H9 (cell line): ENCODE results near the gene DOC2B. TPM values are rescaled to one million over a fixed set of nuclear protein-coding genes. Genes with fewer than 3 reads are reported as not detected.

Experiments used
- DNase-seq: peaks from one replicate; pipeline ENCODE4 v3.0.0-alpha.2; 2017
- H2AFZ ChIP-seq: one replicate; pipeline ENCODE4 v1.6.1; 2013; ENCODE audit warnings: mild to moderate bottlenecking, low read length, control low read depth, moderate library complexity
- H2AK5ac ChIP-seq: 2 replicates; pipeline ENCODE4 v1.6.1; 2013; ENCODE audit warnings: low read length, control low read depth, mixed read lengths; ENCODE audit not compliant: insufficient read length
- H2BK120ac ChIP-seq: one replicate; pipeline ENCODE4 v1.6.1; 2013; ENCODE audit warnings: low read depth, mild to moderate bottlenecking, low read length, control low read depth, inconsistent platforms; ENCODE audit not compliant: poor library complexity, severe bottlenecking
- H2BK12ac ChIP-seq: 2 replicates; pipeline ENCODE4 v1.6.1; 2013; ENCODE audit warnings: low read length, control low read depth, mixed read lengths, low read depth; ENCODE audit not compliant: insufficient read length
- H2BK15ac ChIP-seq: 2 replicates; pipeline ENCODE4 v1.6.1; 2013; ENCODE audit warnings: low read depth, low read length, control low read depth
- H2BK20ac ChIP-seq: one replicate; pipeline ENCODE4 v1.6.1; 2013; ENCODE audit warnings: low read depth, mild to moderate bottlenecking, low read length, control low read depth, inconsistent platforms; ENCODE audit not compliant: poor library complexity, severe bottlenecking
- H2BK5ac ChIP-seq: 2 replicates; pipeline ENCODE4 v1.6.1; 2013; ENCODE audit warnings: low read length, control low read depth, mixed read lengths; ENCODE audit not compliant: insufficient read length
- H3K14ac ChIP-seq: 2 replicates; pipeline ENCODE4 v1.6.1; 2013; ENCODE audit warnings: low read length, control low read depth; ENCODE audit not compliant: insufficient read depth
- H3K18ac ChIP-seq: 2 replicates; pipeline ENCODE4 v1.6.1; 2013; ENCODE audit warnings: low read depth, mild to moderate bottlenecking, mixed read lengths, low read length, control low read depth; ENCODE audit not compliant: insufficient read length
- H3K23ac ChIP-seq: 2 replicates; pipeline ENCODE4 v1.6.1; 2013; ENCODE audit warnings: low read length, control low read depth, mixed read lengths, low read depth; ENCODE audit not compliant: insufficient read length
- H3K23me2 ChIP-seq: 2 replicates; pipeline ENCODE4 v1.6.1; 2013; ENCODE audit warnings: low read depth, mild to moderate bottlenecking, mixed read lengths, low read length, control low read depth; ENCODE audit not compliant: insufficient read length, poor library complexity, severe bottlenecking
- H3K27ac ChIP-seq: 2 replicates; pipeline ENCODE4 v1.5.1; 2013; ENCODE audit warnings: low read length, control low read depth, mixed read lengths, low read depth; ENCODE audit not compliant: insufficient read length
- H3K27me3 ChIP-seq: 2 replicates; pipeline ENCODE4 v1.6.1; 2013; ENCODE audit warnings: low read length, control low read depth, inconsistent platforms; ENCODE audit not compliant: insufficient read depth
- H3K4ac ChIP-seq: 2 replicates; pipeline ENCODE4 v1.6.1; 2013; ENCODE audit warnings: low read depth, mild to moderate bottlenecking, control low read depth, inconsistent platforms, low read length, moderate library complexity
- H3K4me1 ChIP-seq: 2 replicates; pipeline ENCODE4 v1.6.1; 2013; ENCODE audit warnings: low read length, control low read depth, inconsistent platforms; ENCODE audit not compliant: insufficient read depth
- H3K4me2 ChIP-seq: 2 replicates; pipeline ENCODE4 v1.6.1; 2013; ENCODE audit warnings: low read length, control low read depth, mixed read lengths; ENCODE audit not compliant: insufficient read length, insufficient read depth
- H3K56ac ChIP-seq: 2 replicates; pipeline ENCODE4 v1.6.1; 2013; ENCODE audit warnings: low read depth, mild to moderate bottlenecking, mixed read lengths, low read length, control low read depth; ENCODE audit not compliant: insufficient read length
- H3K79me1 ChIP-seq: 2 replicates; pipeline ENCODE4 v1.6.1; 2013; ENCODE audit warnings: low read depth, mild to moderate bottlenecking, moderate library complexity, low read length, control low read depth, inconsistent platforms; ENCODE audit not compliant: insufficient read depth, poor library complexity, severe bottlenecking
- H3K79me2 ChIP-seq: 2 replicates; pipeline ENCODE4 v1.6.1; 2013; ENCODE audit warnings: low read length, control low read depth, inconsistent platforms; ENCODE audit not compliant: insufficient read depth
- H3K9ac ChIP-seq: 2 replicates; pipeline ENCODE4 v1.6.1; 2013; ENCODE audit warnings: low read length, control low read depth, mixed read lengths; ENCODE audit not compliant: insufficient read length; ENCODE audit errors: extremely low read depth
- H3K9me3 ChIP-seq: one replicate; pipeline ENCODE4 v1.6.1; 2013; ENCODE audit warnings: low read depth, low read length, inconsistent platforms; ENCODE audit not compliant: control insufficient read depth
- H3T11ph ChIP-seq: one replicate; pipeline ENCODE4 v1.6.1; 2013; ENCODE audit warnings: mild to moderate bottlenecking, low read length, control low read depth, inconsistent platforms
- H4K20me1 ChIP-seq: one replicate; pipeline ENCODE4 v1.6.1; 2013; ENCODE audit not compliant: control insufficient read depth, insufficient read length, insufficient read depth
- H4K5ac ChIP-seq: 2 replicates; pipeline ENCODE4 v1.6.1; 2013; ENCODE audit warnings: low read depth, mild to moderate bottlenecking, mixed read lengths, low read length, control low read depth; ENCODE audit not compliant: insufficient read length
- H4K8ac ChIP-seq: replicated peaks from 2 replicates; pipeline ENCODE4 v1.6.1; 2013; ENCODE audit warnings: low read length, control low read depth, mixed read lengths, low read depth; ENCODE audit not compliant: insufficient read length
- H4K91ac ChIP-seq: 2 replicates; pipeline ENCODE4 v1.6.1; 2013; ENCODE audit warnings: low read depth, mild to moderate bottlenecking, moderate library complexity, mixed read lengths, low read length, control low read depth; ENCODE audit not compliant: insufficient read length
- H3K27ac Mint-ChIP-seq, 3 experiments: 2 replicates in 2 of 3; 3 replicates in 1 of 3; pipeline ENCODE4 v1.8.0; 2020 to 2021; ENCODE audit warnings: mixed read lengths in 3 of 3, mild to moderate bottlenecking in 1 of 3, moderate library complexity in 1 of 3
- H3K27me3 Mint-ChIP-seq: 2 replicates; pipeline ENCODE4 v1.8.0; 2021; ENCODE audit warnings: low read depth, mild to moderate bottlenecking, moderate library complexity, mixed read lengths
- H3K36me3 Mint-ChIP-seq, 3 experiments: 2 replicates in 2 of 3; 3 replicates in 1 of 3; pipeline ENCODE4 v1.8.0; 2020 to 2021; ENCODE audit warnings: low read depth in 3 of 3, mixed read lengths in 3 of 3; ENCODE audit not compliant: insufficient read depth in 1 of 3
- H3K4me1 Mint-ChIP-seq, 2 experiments: 2 replicates each; pipeline ENCODE4 v1.8.0; 2020; ENCODE audit warnings: mixed read lengths in 2 of 2
- H3K4me3 Mint-ChIP-seq, 2 experiments: 2 replicates in 1 of 2; 3 replicates in 1 of 2; pipeline ENCODE4 v1.8.0; 2020 to 2021; ENCODE audit warnings: mild to moderate bottlenecking in 2 of 2, mixed read lengths in 2 of 2, moderate library complexity in 1 of 2
- H3K9me3 Mint-ChIP-seq, 2 experiments: 2 replicates in 1 of 2; 3 replicates in 1 of 2; pipeline ENCODE4 v1.8.0; 2020; ENCODE audit warnings: mild to moderate bottlenecking in 2 of 2, mixed read lengths in 2 of 2, moderate library complexity in 1 of 2
- CTCF ChIP-seq: fragments of 200-600 bp; sonication (generic); conservative IDR thresholded peaks from 3 replicates; pipeline ENCODE4 v1.8.0; 2021; ENCODE audit warnings: antibody characterized with exemption, mild to moderate bottlenecking
- WGBS: extraction: QIAGEN DNeasy Blood & Tissue Kit; methylation state at CpG from one replicate; pipeline ENCODE4 v1.1.7; 2013; ENCODE audit warnings: missing lambda C conversion rate, low lambda C conversion rate, mixed read lengths; ENCODE audit not compliant: insufficient read length; ENCODE audit errors: extremely low coverage; 5-methylcytosine and 5-hydroxymethylcytosine counted together
- total RNA-seq: library from RNA; stranded (reverse); gene quantifications from 2 replicates; pipeline ENCODE4 v1.2.1, GENCODE V29; 2021

Gene DOC2B
- total RNA-seq, 1 experiment from 2014 or later, result 2.1 TPM

GRCh38 chr17:163514-164098, 17.8 kb downstream of the DOC2B start:
- H3K27me3 ChIP-seq, result no peaks in the 10 kb centered on the region
- peaks cover 2 to 4% of the 10 kb centered on the region in 2 experiments; a peak in 2 of 4 replicates for H3K4me1 Mint-ChIP-seq
- no peaks in the 10 kb centered on the region for H3K4me1 ChIP-seq
- H3K9ac ChIP-seq, result no peak overlapping the region
- H3K36me3 Mint-ChIP-seq, result no peaks in the 10 kb centered on the region
- H3K27ac Mint-ChIP-seq, result no peak overlapping the region; a peak in 1 of 7 replicates
- no peak overlapping the region for H3K27ac ChIP-seq
- no peak overlapping the region for H2AFZ ChIP-seq
- H3K9me3 Mint-ChIP-seq, result no peaks in the 10 kb centered on the region
- H2BK120ac ChIP-seq, result no peak overlapping the region
- no peaks in the 10 kb centered on the region for H3K79me2 ChIP-seq
- no peak overlapping the region for H2BK5ac ChIP-seq
- H2BK12ac ChIP-seq, result no peak overlapping the region
- H3K79me1 ChIP-seq, result no peaks in the 10 kb centered on the region
- no peak overlapping the region for H3K4me2 ChIP-seq
- no CpG with 5 or more reads among the region's 11 CpGs for WGBS
- H4K8ac ChIP-seq, result no peak overlapping the region
- no peak overlapping the region for H3K4ac ChIP-seq
- H2BK20ac ChIP-seq, result no peak overlapping the region
- H4K20me1 ChIP-seq, result no peaks in the 10 kb centered on the region
- no peak overlapping the region for H3K23ac ChIP-seq
- H4K5ac ChIP-seq, result no peak overlapping the region
- TF ChIP-seq CTCF, result peak; percentile 61
- no peaks in the 10 kb centered on the region; the same call in none of the 2 replicates for H3K27me3 Mint-ChIP-seq
- no peaks in the 10 kb centered on the region for H3K23me2 ChIP-seq
- H3K9me3 ChIP-seq, result no peaks in the 10 kb centered on the region
- no peak overlapping the region for H2AK5ac ChIP-seq
- peak; percentile 67 for DNase-seq
- no peak overlapping the region; the same call in 1 of the 2 replicates for H3K14ac ChIP-seq
- H2BK15ac ChIP-seq, result no peak overlapping the region
- H3K18ac ChIP-seq, result no peak overlapping the region
- H3K56ac ChIP-seq, result no peak overlapping the region
- no peak overlapping the region for H4K91ac ChIP-seq
- no peak overlapping the region; a peak in 1 of 5 replicates for H3K4me3 Mint-ChIP-seq
- no peak overlapping the region for H3T11ph ChIP-seq
